Measurements from ENCODE around the gene KDM4F. TPM values are rescaled to one million over a fixed set of nuclear protein-coding genes. Genes with fewer than 3 reads are reported as not detected.
"Not testable (repeated sequence)": the region's sequence is repeated elsewhere in the genome, so short reads cannot be mapped to it uniquely, and the experiment has no call there.

The KDM4F gene
- not detected for polyA plus RNA-seq (2013, experiment 1 of 2; ENCODE audit: insufficient read length)
- polyA plus RNA-seq (2013, experiment 2 of 2; ENCODE audit: insufficient read length), result not detected

- not testable (repeated sequence) for DNase-seq
Observed at GRCh38 chr11:95049122-95049521, at the start of gene KDM4F. KDM4F (plus strand) TSS chr11:95049422.

- no peak for DNase-seq
Observed at GRCh38 chr11:95003716-95004115, 45.5 kb upstream of the KDM4F start.

GRCh38 chr11:95005642-95006041 is 43.6 kb upstream of the KDM4F start:
- DNase-seq, result no peak

GRCh38 chr11:95011376-95011775 is 37.8 kb upstream of the KDM4F start:
- no peak for DNase-seq

GRCh38 chr11:95014184-95014821 is 34.9 kb upstream of the KDM4F start:
- no peak for DNase-seq

- no peak for DNase-seq
Observed at GRCh38 chr11:95016139-95016538, 33.1 kb upstream of the KDM4F start.

- DNase-seq, result not testable (repeated sequence)
Observed at GRCh38 chr11:95021468-95021867, 27.8 kb upstream of the KDM4F start.

- DNase-seq, result no peak
Observed at GRCh38 chr11:95024958-95025357, 24.3 kb upstream of the KDM4F start, which contains the start of gene KDM4E. KDM4E (plus strand) TSS chr11:95025258; CDS start chr11:95025558, 300 bp downstream.

GRCh38 chr11:95025594-95025993 is 23.6 kb upstream of the KDM4F start:
- not testable (repeated sequence) for DNase-seq

- no peak for DNase-seq
Observed at GRCh38 chr11:95028357-95028756, 20.9 kb upstream of the KDM4F start.

GRCh38 chr11:95033051-95033450 is 16.2 kb upstream of the KDM4F start:
- no peak for DNase-seq

GRCh38 chr11:95035316-95035715 is 13.9 kb upstream of the KDM4F start:
- no peak for DNase-seq

- peak; percentile 20 for DNase-seq
Observed at GRCh38 chr11:95037356-95038035, 11.7 kb upstream of the KDM4F start.

- no peak for DNase-seq
Observed at GRCh38 chr11:95042239-95042638, 7.0 kb upstream of the KDM4F start.

- DNase-seq, result no peak
Observed at GRCh38 chr11:95042906-95043305, 6.3 kb upstream of the KDM4F start.

GRCh38 chr11:95044010-95044409 is 5.2 kb upstream of the KDM4F start:
- no peak for DNase-seq

- no peak for DNase-seq
Observed at GRCh38 chr11:95045812-95046211, 3.4 kb upstream of the KDM4F start.

- no peak for DNase-seq
Observed at GRCh38 chr11:95050595-95051202, 1.5 kb downstream of the KDM4F start.

GRCh38 chr11:95054356-95054755 is 5.1 kb downstream of the KDM4F start:
- DNase-seq, result no peak

- DNase-seq, result no peak
Observed at GRCh38 chr11:95055283-95055897, 6.2 kb downstream of the KDM4F start.

GRCh38 chr11:95057959-95058358 is 8.7 kb downstream of the KDM4F start:
- DNase-seq, result no peak

GRCh38 chr11:95058621-95059020 is 9.4 kb downstream of the KDM4F start:
- DNase-seq, result no peak

GRCh38 chr11:95059046-95059445 is 9.8 kb downstream of the KDM4F start:
- DNase-seq, result no peak

Measured in fibroblast of skin of back (primary cell).